NCI-H1105 treated with DMSO at 0.1 percent for 48 hours (cell line): ENCODE results near the gene COMTD1.
"Not testable (repeated sequence)": the region's sequence is repeated elsewhere in the genome, so short reads cannot be mapped to it uniquely, and the experiment has no call there.

Source experiments
- DNase-seq: peaks from one replicate; lab custom pipeline; 2025; lab: John Stamatoyannopoulos, UW

Gene COMTD1

DNA sequence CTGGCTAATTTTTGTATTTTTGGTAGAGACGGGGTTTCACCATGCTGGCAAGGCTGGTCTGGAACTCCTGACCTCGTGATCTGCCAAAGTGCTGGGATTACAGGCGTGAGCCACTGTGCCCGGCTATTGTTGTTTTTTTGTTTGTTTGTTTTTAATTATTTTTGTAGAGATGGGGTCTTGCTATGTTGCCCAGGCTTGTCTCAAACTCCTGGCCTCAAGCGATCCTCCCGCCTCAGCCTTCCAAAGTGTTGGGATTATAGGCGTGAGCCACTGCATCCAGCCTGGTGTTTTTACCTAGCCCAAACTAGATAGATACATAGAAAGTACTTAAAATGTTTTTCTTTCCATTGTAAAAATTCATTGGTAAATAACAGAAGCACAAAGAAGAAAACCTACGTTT, 14.3 kb downstream of the COMTD1 start:
- DNase-seq: not testable (repeated sequence)

DNA sequence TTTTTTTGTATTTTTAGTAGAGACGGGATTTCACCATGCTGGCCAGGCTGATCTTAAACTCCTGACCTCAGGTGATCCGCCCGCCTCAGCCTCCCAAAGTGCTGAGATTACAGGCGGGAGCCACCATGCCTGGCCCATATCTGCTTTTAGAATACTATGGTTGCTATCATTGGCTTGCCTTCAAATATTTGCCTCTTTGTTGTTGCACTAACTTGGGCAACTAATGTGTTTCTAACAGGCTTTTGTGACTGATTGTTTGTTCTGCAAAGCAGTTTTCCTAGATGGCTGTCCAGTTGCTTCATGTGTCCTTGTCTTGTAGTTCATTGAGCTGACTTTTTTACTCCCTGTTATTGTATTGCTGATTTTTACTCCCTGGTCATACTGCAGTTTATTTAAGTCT, 15.5 kb downstream of the COMTD1 start:
- no peak for DNase-seq

DNA sequence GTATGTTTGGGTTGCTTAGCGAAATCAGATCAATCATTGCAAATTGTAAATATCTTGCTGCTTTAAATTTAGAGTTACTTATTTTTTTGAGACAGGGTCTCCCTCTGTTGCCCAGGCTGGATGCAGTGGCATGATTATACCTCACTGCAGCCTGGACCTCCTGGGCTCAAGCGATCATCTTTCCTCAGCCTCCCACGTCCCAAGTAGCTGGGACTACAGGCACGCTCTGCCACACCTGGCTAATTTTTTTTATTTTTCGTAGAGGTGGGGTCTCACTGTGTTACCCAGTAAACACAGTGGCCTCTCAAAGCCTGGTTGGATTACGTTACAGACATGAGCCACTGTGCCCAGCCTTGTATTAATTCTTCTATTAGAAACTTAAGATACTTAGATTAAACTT, 23.4 kb downstream of the COMTD1 start:
- DNase-seq: no peak

DNA sequence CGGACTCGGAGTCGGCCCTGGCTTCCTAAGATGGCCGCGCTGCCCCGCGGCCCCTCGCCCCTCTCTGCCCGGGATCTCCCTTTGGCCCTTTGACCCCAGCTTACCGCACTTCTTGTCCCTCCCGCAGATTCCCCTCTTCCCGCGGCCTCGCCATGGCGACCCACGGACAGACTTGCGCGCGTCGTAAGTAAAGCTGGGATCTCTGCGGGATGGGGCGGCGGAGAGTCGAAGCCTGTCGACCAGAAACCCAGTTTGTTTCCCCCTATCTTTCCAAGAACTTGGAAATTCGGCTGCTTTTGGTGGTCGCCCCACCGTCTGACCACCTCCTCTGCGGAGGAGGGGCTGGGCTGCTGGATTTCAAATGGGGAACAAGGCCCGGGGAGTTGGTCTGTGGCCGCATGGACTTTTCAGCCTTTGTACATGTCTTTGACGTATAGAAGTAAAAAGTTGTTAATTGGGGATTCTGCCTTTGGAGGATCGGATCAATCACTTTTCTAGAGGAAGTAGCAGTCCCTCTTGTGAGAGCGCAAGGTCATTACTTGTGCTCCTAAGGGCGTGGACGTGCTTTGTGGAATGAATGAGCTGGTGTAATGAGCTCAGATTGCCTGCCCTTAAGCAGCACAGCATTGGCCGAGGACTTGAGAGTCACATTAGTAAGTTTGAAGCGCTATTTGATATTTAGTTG, 24.6 kb downstream of the COMTD1 start:
- DNase-seq: no peak

DNA sequence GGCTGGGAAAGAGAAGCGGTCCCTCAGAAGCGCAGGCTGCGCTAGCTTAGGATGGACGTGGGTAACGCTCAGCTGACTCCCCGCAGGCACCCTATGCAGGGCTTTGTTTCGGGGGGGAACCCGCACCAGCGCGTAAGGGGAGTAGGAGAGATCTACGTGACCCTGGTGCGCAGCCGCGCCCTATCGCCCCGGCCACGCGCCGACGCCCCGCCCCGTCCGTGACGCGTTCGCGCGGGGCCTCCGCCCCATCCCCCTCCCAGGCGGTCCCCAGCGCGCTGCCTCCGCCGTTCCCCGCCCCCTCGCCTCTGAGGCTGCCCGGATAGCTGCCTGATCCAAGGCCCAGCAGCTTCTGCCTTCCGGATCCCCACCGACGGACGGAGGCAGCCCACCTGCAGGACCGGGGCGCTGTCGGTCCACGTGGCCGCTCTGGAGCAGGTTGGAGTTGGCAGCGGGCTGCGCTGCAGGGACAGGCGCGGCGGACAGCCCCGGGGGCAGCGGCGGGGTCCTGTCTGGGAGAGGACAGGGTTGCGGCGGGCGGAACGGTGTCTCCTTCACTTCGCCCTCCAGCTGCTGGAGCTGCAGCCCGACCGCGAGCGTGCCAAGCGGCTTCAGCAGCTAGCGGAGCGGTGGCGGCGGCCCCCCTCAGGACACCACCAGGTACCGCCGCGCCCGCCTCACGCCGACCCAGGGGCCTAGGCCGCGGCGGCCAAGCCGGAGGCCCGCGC, 25.3 kb downstream of the COMTD1 start, which contains the start of gene VDAC2:
Gene VDAC2 (plus strand): TSS at position 515 of the 725 bp plus-strand sequence. CDS start 363 bp downstream, outside the sequence.
- peak; percentile 77 for DNase-seq

DNA sequence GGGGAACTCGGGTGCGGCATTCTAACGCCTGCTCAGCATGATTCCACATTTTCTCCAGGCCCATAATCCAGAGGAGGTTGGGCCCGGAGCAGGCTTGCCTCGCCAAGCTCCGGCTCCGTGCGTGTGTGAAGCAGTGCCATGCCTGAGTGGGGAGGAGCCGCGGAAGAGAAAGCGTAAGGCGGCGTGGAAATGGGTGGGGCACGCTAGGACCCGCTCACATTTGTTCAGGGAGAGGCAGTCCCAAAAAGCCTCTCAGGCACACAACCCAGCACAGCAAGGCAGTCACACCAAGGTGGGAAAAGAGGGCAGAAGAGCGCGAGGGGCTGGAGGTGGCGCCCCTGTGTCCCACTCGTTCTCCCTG, 25.9 kb downstream of the COMTD1 start:
- peak; percentile 55 for DNase-seq

DNA sequence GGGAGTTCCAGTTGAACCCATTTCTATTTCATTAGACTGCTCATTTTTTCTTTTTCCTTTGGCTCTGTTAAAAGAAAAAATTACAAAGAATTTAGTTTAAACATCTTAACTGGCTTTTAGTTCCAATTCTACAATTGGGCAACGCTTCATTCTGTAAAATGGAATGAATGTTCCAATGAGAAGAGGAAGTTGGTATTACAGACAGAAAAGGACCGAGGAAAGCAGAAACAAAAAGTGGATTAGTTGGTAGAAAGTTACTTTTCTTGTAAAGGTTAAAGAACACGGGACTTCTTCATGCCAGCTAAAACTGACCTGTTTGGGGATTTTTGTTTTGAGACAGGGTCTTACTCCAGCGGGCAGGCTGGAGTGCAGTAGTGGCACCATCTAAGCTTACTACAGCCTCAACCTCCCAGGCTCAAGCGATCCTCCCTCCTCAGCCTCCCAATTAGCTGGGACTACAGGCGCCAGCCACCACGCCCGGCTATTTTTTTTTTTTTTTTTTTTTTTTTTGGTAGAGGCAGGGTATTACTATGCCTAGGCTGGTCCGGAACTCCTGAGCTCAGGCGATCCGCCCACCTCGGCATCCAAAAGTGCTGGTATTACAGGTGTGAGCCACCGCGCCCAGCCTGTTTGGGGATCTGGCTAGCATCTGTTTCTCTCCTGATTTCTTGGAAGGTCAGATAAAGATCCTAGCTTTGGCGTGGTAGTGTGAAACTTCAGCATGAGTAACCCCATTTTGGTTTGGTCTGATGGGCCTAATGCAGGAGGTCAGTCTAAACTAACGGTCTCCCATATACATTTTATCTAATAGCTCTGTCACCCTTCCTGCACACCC, 26.5 kb downstream of the COMTD1 start:
- no peak for DNase-seq

DNA sequence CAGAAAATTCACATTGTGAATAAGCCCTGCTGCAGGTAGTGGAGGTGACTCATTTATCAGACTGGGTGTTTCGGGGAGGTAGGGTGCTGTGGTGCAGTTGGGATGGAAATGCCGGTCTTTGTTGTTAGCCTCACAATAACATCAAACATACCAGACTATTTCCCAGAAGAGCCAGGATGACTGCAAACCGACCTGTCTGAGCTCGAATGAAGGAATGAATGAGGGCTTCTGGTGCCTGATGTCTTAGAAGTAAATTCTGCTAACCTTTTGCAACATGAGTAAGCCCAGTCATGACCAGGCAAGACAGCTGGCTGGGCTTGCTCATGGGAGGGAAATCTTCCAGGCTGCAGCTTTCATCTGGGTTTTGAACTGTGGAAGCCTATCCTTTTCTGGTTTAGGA, 27.6 kb downstream of the COMTD1 start:
- no peak for DNase-seq

DNA sequence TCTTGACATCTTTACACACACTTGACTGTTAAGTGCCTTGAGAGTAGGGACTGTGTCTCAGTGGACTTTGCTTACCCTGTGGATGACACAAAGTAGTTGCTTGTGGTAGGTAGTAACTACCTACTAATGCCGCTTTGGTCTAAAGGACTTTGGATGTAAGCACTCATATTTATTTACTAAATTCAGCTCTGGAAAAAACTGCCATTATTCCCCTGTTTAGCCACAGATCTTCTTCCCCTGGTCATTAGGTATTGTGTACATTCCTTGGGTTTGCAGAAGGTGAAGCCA, 28.0 kb downstream of the COMTD1 start:
- DNase-seq: no peak

DNA sequence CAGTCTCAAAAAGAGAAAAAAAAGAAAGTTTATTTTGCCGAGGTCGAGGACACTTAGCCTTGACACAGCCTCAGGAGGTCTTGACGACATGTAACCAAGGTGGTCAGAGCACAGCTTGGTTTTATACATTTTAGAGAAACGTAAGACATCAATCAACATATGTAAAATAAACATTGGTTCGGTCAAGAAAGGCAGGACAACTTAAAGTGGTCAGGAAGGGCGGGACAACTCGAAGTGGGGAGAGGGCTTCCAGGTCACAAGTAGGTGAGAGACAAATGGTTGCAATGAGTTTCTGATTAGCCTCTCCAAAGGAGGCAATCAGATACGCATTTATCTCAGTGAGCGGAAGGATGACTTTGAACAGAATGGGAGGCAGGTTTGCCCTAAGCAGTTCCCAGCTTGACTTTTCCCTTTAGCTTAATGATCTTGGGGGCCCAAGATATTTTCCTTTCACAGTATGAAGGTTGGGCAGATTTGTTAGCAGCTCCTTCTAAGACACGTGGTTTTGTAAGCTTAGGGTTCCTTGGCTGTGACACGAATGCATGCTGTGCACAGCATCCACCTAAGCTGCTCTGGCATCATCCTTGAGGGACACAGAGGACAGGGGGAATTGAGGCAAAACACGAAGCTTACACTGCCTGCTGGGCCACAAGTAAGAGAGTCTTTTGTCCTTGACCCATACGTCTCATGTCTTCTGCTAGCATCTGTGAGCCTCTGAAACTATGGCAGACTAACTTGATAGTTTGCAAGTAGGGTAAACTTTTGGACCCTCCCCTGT, 28.5 kb downstream of the COMTD1 start:
- DNase-seq: no peak

DNA sequence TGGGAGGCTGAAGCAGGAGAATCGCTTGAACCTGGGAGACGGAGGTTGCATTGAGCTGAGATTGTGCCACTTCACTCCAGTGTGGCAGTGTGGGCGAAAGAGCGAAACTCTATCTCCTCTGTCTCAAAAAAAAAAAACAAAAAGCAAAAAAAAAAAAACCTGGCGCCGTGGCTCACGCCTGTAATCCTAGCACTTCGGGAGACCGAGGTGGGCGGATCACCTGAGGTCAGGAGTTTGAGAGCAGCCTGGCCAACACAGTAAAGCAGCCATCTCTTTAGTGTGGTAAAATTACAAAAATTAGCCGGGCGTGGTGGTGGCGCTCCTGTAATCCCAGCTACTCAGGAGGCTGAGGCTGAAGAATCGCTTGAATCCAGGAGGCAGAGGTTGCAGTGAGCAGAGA, 29.1 kb downstream of the COMTD1 start:
- not testable (repeated sequence) for DNase-seq

DNA sequence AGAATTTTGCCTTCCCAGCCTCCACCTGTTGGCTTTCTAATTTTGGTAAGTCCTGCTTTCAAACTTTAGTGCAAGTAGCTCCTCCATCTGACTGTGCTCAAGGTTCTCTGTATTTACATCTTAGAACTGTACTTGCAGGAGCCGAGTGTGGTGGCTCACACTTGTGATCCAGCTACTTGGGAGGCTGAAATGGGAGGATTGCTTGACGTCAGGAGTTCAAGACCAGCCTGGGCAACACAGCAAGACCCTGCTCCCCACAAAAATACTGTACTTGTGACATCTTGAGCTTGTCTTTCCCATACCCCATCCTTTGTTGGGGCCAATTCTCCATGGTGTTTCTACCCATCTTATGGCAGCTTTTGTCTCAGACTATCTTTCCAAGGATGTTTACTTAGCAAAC, 29.8 kb downstream of the COMTD1 start:
- DNase-seq: no peak

DNA sequence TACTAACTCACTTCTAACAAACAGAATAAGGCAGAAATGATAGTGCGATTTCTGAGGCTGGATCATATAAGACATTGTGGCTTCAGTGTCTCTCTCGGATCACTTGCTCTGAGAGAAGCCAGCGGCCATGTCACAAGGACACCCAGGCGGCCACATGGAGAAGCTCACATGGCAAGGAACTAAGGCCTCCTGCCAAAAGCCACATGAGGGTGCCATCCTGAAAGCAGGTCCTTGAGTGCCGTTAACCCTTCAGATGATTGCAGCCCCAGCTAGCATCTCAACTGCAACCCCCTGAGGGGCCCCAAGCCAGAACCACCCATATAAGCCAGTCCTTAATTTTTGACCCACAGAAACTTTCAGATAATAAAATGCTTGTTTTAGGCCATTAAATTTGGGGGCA, 32.0 kb downstream of the COMTD1 start:
- DNase-seq: no peak

DNA sequence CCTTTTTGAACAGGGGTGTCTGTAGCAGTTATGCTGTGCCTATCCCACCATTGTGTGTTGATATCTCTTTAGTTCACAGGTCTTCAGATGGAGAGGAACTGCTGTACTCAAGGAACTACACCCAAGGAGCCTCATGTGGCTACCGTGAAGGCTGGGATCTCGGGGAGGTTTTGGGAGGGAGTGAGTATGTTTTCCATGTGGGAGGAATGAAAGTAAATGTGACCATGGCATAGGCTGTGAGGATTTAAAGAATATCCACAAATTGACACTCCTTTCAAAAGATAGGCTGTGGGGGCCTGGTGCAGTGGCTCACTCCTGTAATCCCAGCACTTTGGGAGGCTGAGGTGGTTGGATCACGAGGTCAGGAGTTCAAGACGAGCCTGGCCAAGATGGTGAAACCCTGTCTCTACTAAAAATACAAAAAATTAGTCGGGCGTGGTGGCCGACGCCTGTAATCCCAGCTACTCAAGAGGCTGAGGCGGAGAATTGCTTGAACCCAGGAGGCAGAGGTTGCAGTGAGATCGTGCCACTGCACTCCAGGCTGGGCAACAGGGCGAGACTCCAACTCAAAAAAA, 32.6 kb downstream of the COMTD1 start:
- DNase-seq: not testable (repeated sequence)

DNA sequence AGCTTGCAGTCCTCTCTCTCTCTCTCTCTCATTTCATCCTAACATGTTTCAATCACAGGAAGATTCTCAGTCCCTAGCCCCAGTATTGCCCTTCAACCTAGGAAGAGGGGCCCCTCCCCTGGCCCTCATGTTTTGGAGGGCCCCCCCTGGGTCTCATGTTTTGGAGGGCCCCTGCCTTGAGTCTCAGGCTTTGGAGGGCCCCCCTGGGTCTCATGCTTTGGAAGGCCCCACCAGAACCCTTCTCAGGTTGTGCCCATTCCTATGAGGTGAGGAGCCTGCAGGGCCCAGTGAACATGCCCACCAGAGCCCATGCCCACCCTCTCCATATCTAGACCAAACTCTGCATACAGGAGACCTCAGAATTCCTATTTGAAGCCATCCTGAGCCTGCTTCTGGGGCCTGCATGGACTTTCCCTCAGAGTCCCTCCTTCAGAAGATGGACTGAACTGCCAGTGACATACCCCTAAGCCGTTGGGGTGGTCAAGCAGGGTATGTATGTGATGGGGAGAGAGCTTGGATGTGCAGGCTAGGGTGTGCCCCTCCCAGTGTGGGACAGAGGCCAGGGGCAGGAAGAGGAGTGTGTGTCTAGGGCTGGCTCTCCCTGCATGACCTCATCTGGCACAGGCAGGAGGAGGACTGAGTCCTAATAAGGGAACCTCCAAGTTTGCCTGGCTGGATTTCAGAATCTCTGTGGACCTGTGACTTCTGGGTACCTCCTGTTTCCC, 33.3 kb downstream of the COMTD1 start:
- DNase-seq: no peak

DNA sequence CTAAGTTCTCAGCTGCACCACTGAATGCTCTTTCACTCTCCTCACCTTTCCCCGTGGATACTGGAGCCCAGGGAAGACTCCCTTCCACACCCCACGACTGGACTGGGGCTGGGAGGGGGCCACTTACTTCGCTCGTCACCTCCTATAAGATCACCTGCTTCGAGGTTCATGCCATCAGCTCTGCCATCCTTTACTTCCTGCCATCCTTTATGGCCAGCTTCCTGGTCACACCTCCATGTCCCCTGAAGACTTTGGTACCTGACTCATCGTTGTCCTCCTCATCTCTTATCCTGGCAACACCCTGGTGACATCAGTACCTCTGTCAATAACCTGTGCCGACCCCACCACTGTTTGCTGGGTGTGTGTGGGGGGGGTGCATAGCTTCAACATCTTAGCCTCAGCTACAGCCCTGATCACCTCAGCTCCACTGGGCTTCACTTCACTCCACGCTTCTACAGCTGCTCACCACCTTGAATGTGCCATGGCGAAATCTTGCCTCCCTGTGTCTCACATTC, 33.9 kb downstream of the COMTD1 start:
- no peak for DNase-seq

DNA sequence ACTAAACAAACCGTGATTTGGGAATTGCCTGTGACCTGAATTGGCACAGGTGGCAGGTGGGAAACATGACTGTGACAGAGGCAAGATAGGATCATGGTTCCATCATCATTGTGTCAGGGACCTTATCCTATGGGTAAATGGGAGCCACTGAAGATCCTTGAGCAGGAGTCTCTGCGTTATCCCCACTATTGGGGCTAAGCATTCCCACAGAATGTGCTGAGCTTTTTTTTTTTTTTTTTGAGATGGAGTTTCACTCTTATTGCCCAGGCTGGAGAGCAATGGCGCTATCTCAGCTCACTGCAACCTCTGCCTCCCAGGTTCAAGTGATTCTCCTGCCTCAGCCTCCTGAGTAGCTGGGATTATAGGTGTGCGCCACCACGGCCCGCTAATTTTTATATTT, 35.8 kb downstream of the COMTD1 start:
- not testable (repeated sequence) for DNase-seq

DNA sequence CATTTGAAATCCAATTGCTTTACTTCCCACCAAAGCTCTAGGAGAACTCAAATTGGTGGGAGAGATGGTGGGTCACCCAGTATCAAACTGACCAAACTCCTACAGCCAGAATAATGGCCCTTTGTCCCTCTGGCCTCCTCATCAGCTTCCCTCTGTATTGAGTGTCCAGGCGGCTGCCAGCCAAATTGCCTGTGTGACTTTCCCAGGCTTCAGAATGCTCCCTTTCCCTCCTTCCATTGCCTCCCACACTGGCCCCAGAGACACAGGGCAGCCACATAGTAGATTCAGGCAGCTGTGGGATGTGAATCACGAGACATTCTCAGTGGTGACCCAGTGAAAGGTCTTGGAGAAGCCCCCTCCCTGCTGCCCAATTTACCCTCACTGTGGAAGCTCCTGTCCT, 37.9 kb downstream of the COMTD1 start:
- no peak for DNase-seq

DNA sequence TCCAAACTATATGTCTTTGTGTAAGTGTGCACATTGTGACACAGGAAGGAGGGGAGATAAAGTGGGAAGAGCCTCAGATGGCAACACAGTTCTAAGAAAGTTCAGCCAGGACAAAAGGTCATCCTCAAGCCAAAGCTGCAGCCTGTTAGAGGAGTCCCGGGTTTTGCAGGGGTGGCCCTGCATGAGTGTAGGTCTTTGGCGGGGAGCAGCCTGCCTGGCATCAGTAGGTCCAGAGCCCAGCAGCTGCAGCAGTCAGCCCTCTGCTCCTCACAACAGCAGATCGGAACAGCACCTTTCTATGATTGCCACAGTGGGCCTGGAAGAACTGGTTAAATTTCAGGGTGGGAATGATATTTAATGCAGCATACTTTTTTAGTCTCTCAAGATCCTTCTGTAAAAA, 38.7 kb downstream of the COMTD1 start:
- no peak for DNase-seq

DNA sequence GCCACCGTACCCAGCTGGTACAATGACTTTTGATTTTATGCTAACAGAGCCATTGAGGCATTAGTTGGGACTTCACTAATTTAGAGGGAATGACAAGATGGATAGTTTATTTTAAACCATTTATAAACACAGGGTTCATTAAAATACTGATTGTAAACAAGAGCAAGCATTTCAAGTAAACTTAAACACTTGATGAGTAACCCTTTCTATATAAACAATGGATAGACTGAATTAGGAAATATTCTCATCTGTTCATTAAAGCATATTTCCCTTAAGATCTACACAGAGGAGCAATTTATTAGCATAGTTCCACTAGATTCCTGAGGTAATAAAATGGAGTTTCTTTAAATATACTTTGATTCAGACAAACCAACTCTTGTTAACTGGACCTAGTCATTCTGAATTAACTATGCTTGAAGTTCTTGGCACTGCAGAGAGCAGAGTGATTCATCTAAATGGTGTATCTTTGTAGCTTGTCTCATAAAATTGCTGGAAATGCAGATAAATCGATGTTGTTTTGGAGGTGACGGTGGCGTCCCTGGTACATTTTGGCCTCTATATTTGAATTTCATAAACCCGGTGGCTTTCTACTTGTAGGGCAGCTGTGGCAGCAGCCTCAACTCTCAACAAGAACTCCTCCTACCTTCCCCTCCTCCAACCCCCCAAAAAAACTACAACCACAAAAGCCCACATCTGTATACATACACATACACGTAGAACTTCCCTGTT, 40.6 kb downstream of the COMTD1 start:
- no peak for DNase-seq
